ENCODE data around the gene USP6NL. TPM values are rescaled to one million over a fixed set of nuclear protein-coding genes. Genes with fewer than 3 reads are reported as not detected.

USP6NL gene
- total and polyA plus RNA-seq, 4 donors = 24.6 to 30.8 (median 27.8) TPM

GRCh38 chr10:11527691-11528255, 83.7 kb downstream of the USP6NL start:
- no peak overlapping the region for H3K4me3 ChIP-seq (ENCODE audit: low read depth, low read length)
- no peaks in the 10 kb centered on the region for H3K4me1 ChIP-seq (ENCODE audit: control insufficient read depth, insufficient read depth, low read length)
- H3K27me3 ChIP-seq (ENCODE audit: control insufficient read depth, insufficient read depth, low read length) = no peaks in the 10 kb centered on the region
- 100% methylated on average over 1 of the region's 4 CpGs for WGBS (ENCODE audit: insufficient coverage)
- H3K27ac ChIP-seq (ENCODE audit: low read depth, low read length) = no peak overlapping the region
- H3K9me3 ChIP-seq (ENCODE audit: control insufficient read depth, insufficient read depth, low read length) = no peaks in the 10 kb centered on the region
- no peak for DNase-seq (ENCODE audit: low read depth in 4 of 6, low spot score in 6 of 6)
- no peaks in the 10 kb centered on the region for H3K36me3 ChIP-seq (ENCODE audit: control insufficient read depth, insufficient read depth, low read length)

- no peaks in the 10 kb centered on the region for H3K9me3 ChIP-seq (ENCODE audit: control insufficient read depth, insufficient read depth, low read length)
- no peak overlapping the region for H3K4me3 ChIP-seq (ENCODE audit: low read depth, low read length)
- H3K36me3 ChIP-seq (ENCODE audit: control insufficient read depth, insufficient read depth, low read length) = no peaks in the 10 kb centered on the region
- no peaks in the 10 kb centered on the region for H3K4me1 ChIP-seq (ENCODE audit: control insufficient read depth, insufficient read depth, low read length)
- no peak overlapping the region for H3K27ac ChIP-seq (ENCODE audit: low read depth, low read length)
- no peak for DNase-seq (ENCODE audit: low read depth in 4 of 6, low spot score in 6 of 6)
- H3K27me3 ChIP-seq (ENCODE audit: control insufficient read depth, insufficient read depth, low read length) = no peaks in the 10 kb centered on the region
- 90% methylated on average over 2 of the region's 4 CpGs for WGBS (ENCODE audit: insufficient coverage)
Observed at GRCh38 chr10:11527068-11527467, 84.4 kb downstream of the USP6NL start.

- no peaks in the 10 kb centered on the region for H3K36me3 ChIP-seq (ENCODE audit: control insufficient read depth, insufficient read depth, low read length)
- no peaks in the 10 kb centered on the region for H3K4me1 ChIP-seq (ENCODE audit: control insufficient read depth, insufficient read depth, low read length)
- H3K27ac ChIP-seq (ENCODE audit: low read depth, low read length) = no peak overlapping the region
- no peaks in the 10 kb centered on the region for H3K27me3 ChIP-seq (ENCODE audit: control insufficient read depth, insufficient read depth, low read length)
- 81% methylated on average over 4 of the region's 6 CpGs for WGBS (ENCODE audit: insufficient coverage)
- no peak for DNase-seq (ENCODE audit: low read depth in 4 of 6, low spot score in 6 of 6)
- H3K4me3 ChIP-seq (ENCODE audit: low read depth, low read length) = no peak overlapping the region
- no peaks in the 10 kb centered on the region for H3K9me3 ChIP-seq (ENCODE audit: control insufficient read depth, insufficient read depth, low read length)
Observed at GRCh38 chr10:11525503-11525902, 85.9 kb downstream of the USP6NL start.

GRCh38 chr10:11522821-11523245, 88.6 kb downstream of the USP6NL start:
- Histone ChIP-seq H3K27ac (ENCODE audit: low read depth, low read length) (no peak overlapping the region), H3K9me3 (ENCODE audit: control insufficient read depth, insufficient read depth, low read length) (no peaks in the 10 kb centered on the region), H3K27me3 (ENCODE audit: control insufficient read depth, insufficient read depth, low read length) (no peaks in the 10 kb centered on the region), H3K4me3 (ENCODE audit: low read depth, low read length) (no peak overlapping the region), H3K36me3 (ENCODE audit: control insufficient read depth, insufficient read depth, low read length) (no peaks in the 10 kb centered on the region), H3K4me1 (ENCODE audit: control insufficient read depth, insufficient read depth, low read length) (no peaks in the 10 kb centered on the region)
- no peak for DNase-seq (ENCODE audit: low read depth in 4 of 6, low spot score in 6 of 6)
- 72% methylated on average over 4 of the region's 4 CpGs for WGBS (ENCODE audit: insufficient coverage)

- Histone ChIP-seq H3K27ac (ENCODE audit: low read depth, low read length) (no peak overlapping the region), H3K9me3 (ENCODE audit: control insufficient read depth, insufficient read depth, low read length) (no peaks in the 10 kb centered on the region), H3K36me3 (ENCODE audit: control insufficient read depth, insufficient read depth, low read length) (no peaks in the 10 kb centered on the region), H3K27me3 (ENCODE audit: control insufficient read depth, insufficient read depth, low read length) (no peaks in the 10 kb centered on the region), H3K4me3 (ENCODE audit: low read depth, low read length) (no peak overlapping the region), H3K4me1 (ENCODE audit: control insufficient read depth, insufficient read depth, low read length) (no peaks in the 10 kb centered on the region)
- no peak for DNase-seq (ENCODE audit: low read depth in 4 of 6, low spot score in 6 of 6)
Observed at GRCh38 chr10:11521860-11522259, 89.6 kb downstream of the USP6NL start.

- Histone ChIP-seq H3K4me1 (ENCODE audit: control insufficient read depth, insufficient read depth, low read length) (no peaks in the 10 kb centered on the region), H3K27me3 (ENCODE audit: control insufficient read depth, insufficient read depth, low read length) (no peaks in the 10 kb centered on the region), H3K4me3 (ENCODE audit: low read depth, low read length) (no peak overlapping the region), H3K36me3 (ENCODE audit: control insufficient read depth, insufficient read depth, low read length) (no peaks in the 10 kb centered on the region), H3K9me3 (ENCODE audit: control insufficient read depth, insufficient read depth, low read length) (no peaks in the 10 kb centered on the region), H3K27ac (ENCODE audit: low read depth, low read length) (no peak overlapping the region)
- no peak for DNase-seq (ENCODE audit: low read depth in 4 of 6, low spot score in 6 of 6)
- WGBS (ENCODE audit: insufficient coverage) = no CpG with 5 or more reads among the region's 1 CpG
Observed at GRCh38 chr10:11520892-11521291, 90.6 kb downstream of the USP6NL start.

- no peak for DNase-seq (ENCODE audit: low read depth in 4 of 6, low spot score in 6 of 6)
- no peak overlapping the region for H3K27ac ChIP-seq (ENCODE audit: low read depth, low read length)
- WGBS (ENCODE audit: insufficient coverage) = 100% methylated on average over 1 of the region's 1 CpG
- no peak overlapping the region for H3K4me3 ChIP-seq (ENCODE audit: low read depth, low read length)
- H3K4me1 ChIP-seq (ENCODE audit: control insufficient read depth, insufficient read depth, low read length) = no peaks in the 10 kb centered on the region
- H3K36me3 ChIP-seq (ENCODE audit: control insufficient read depth, insufficient read depth, low read length) = no peaks in the 10 kb centered on the region
- H3K9me3 ChIP-seq (ENCODE audit: control insufficient read depth, insufficient read depth, low read length) = no peaks in the 10 kb centered on the region
- H3K27me3 ChIP-seq (ENCODE audit: control insufficient read depth, insufficient read depth, low read length) = no peaks in the 10 kb centered on the region
Observed at GRCh38 chr10:11517150-11517549, 94.3 kb downstream of the USP6NL start.

- DNase-seq (ENCODE audit: low read depth in 4 of 6, low spot score in 6 of 6) = no peak
- Histone ChIP-seq H3K36me3 (ENCODE audit: control insufficient read depth, insufficient read depth, low read length) (no peaks in the 10 kb centered on the region), H3K27ac (ENCODE audit: low read depth, low read length) (no peak overlapping the region), H3K9me3 (ENCODE audit: control insufficient read depth, insufficient read depth, low read length) (no peaks in the 10 kb centered on the region), H3K4me3 (ENCODE audit: low read depth, low read length) (no peak overlapping the region), H3K27me3 (ENCODE audit: control insufficient read depth, insufficient read depth, low read length) (no peaks in the 10 kb centered on the region), H3K4me1 (ENCODE audit: control insufficient read depth, insufficient read depth, low read length) (no peaks in the 10 kb centered on the region)
- WGBS (ENCODE audit: insufficient coverage) = no CpG with 5 or more reads among the region's 2 CpGs
Observed at GRCh38 chr10:11516431-11516746, 95.1 kb downstream of the USP6NL start.

GRCh38 chr10:11515596-11516430, 95.6 kb downstream of the USP6NL start:
- Histone ChIP-seq H3K4me3 (ENCODE audit: low read depth, low read length) (no peak overlapping the region), H3K4me1 (ENCODE audit: control insufficient read depth, insufficient read depth, low read length) (no peaks in the 10 kb centered on the region), H3K36me3 (ENCODE audit: control insufficient read depth, insufficient read depth, low read length) (no peaks in the 10 kb centered on the region), H3K9me3 (ENCODE audit: control insufficient read depth, insufficient read depth, low read length) (no peaks in the 10 kb centered on the region), H3K27ac (ENCODE audit: low read depth, low read length) (no peak overlapping the region), H3K27me3 (ENCODE audit: control insufficient read depth, insufficient read depth, low read length) (no peaks in the 10 kb centered on the region)
- WGBS (ENCODE audit: insufficient coverage) = 85% methylated on average over 2 of the region's 5 CpGs
- DNase-seq (ENCODE audit: low read depth in 4 of 6, low spot score in 6 of 6) = peak in 5 of 6 donors; percentile 33 to 91 (median 57)

GRCh38 chr10:11513727-11514126, 97.7 kb downstream of the USP6NL start:
- no peak for DNase-seq (ENCODE audit: low read depth in 4 of 6, low spot score in 6 of 6)
- Histone ChIP-seq H3K27me3 (ENCODE audit: control insufficient read depth, insufficient read depth, low read length) (no peaks in the 10 kb centered on the region), H3K9me3 (ENCODE audit: control insufficient read depth, insufficient read depth, low read length) (no peaks in the 10 kb centered on the region), H3K4me1 (ENCODE audit: control insufficient read depth, insufficient read depth, low read length) (peaks cover 5% of the 10 kb centered on the region), H3K4me3 (ENCODE audit: low read depth, low read length) (no peak overlapping the region), H3K36me3 (ENCODE audit: control insufficient read depth, insufficient read depth, low read length) (no peaks in the 10 kb centered on the region), H3K27ac (ENCODE audit: low read depth, low read length) (no peak overlapping the region)
- WGBS (ENCODE audit: insufficient coverage) = 100% methylated on average over 1 of the region's 4 CpGs

Measured in spinal cord (tissue), 10 donors.